Lower lobe of right lung (tissue), 2 donors: ENCODE results near the gene TBX3. TPM values are rescaled to one million over a fixed set of nuclear protein-coding genes. Genes with fewer than 3 reads are reported as not detected.

ENCODE experiments used
- ATAC-seq, 2 donors: fragments of 200-7000 bp; cut with Tn5 transposase; one replicate each; pipeline ENCODE4 v1.9.1; 2020 to 2022; ENCODE audit warnings: mild to moderate bottlenecking in 2 of 2, moderate library complexity in 2 of 2
- DNase-seq: peaks from one replicate; pipeline ENCODE4 v3.0.0-alpha.2; 2020
- H3K27ac ChIP-seq: fragments of 200-600 bp; one replicate; pipeline ENCODE4 v1.8.0; 2022
- H3K27me3 ChIP-seq: fragments of 200-600 bp; one replicate; pipeline ENCODE4 v1.8.0; 2022; ENCODE audit warnings: low read depth
- H3K36me3 ChIP-seq: fragments of 200-600 bp; one replicate; pipeline ENCODE4 v1.8.0; 2022; ENCODE audit warnings: mild to moderate bottlenecking
- H3K4me1 ChIP-seq: fragments of 200-600 bp; one replicate; pipeline ENCODE4 v1.8.0; 2022
- H3K4me3 ChIP-seq: fragments of 200-600 bp; one replicate; pipeline ENCODE4 v1.8.0; 2022; ENCODE audit warnings: mild to moderate bottlenecking
- H3K9me3 ChIP-seq: fragments of 200-600 bp; one replicate; pipeline ENCODE4 v1.8.0; 2022
- intact Hi-C: fragments of 100-400 bp; cut with DNase I; formaldehyde crosslinking; loops from one replicate; pipeline ENCODE4 v1.11.0; 2022
- total RNA-seq: library from RNA; stranded (reverse); fragmentation: NEBNext Ultra II Directional; extraction: Animal tissue kit (Norgen Biotek cat#: 25700); gene quantifications from one replicate; pipeline ENCODE4 v1.2.1, GENCODE V29; 2021
- TF ChIP-seq, protein P1 (sequence below): fragments of 200-600 bp; IDR thresholded peaks from one replicate; pipeline ENCODE4 v1.8.0; 2022; ENCODE audit warnings: antibody characterized with exemption, mild to moderate bottlenecking
- donor health status: DM: no; HTN: yes; CAD: no; lungs with severe emphysema.

The TBX3 gene
- total RNA-seq, 1 donor from 2014 or later: 50.9 TPM

DNA sequence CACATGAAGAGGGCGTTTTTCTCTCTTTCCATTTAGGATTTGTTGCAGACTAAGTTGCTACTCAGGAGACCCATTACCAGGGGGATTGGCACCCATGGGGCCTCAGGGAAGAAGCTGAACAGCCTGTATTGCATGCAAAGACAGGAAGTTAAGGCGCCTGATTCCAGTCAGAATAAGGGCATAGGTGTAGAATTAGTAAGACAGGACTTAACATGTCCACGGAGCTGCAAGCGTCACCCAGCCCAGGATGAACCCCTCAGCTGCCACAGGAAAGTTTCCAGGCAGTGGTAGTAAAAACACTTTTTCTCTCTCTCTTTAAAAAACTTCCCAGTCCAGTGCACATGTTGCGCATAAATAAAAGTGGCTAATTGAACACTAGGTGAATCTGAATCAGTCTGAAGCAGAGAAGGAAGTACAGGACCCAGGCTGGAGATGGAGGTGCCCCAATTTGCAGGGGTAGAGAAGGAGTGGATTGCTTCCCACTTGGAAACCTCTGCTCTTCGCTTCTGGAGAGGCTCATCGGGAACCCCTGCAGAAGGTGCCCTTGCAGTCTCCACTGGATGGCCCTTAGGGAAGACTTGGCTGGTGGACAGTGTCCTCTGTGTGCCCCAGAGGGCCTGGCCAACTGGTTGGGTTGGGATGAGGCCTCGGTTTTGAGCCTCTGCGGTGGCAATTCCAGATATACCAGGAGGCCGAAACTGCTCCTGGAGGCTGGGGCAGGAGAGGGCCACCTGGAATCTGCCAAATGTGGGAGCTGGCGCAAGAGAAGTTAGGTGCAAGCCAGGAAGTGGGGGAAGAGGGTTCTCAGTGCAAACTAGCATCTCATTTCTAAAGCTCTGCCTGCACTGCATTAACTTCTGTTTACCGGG is 10.7 kb upstream of the TBX3 start:
- intact Hi-C loops: no loop called here
- no peaks in the 10 kb centered on the region for H3K4me1 ChIP-seq
- DNase-seq: no peak
- H3K9me3 ChIP-seq: no peaks in the 10 kb centered on the region
- no peak overlapping the region for H3K4me3 ChIP-seq
- no peaks in the 10 kb centered on the region for H3K36me3 ChIP-seq
- no peak overlapping the region for H3K27ac ChIP-seq
- TF ChIP-seq, protein P1, sequence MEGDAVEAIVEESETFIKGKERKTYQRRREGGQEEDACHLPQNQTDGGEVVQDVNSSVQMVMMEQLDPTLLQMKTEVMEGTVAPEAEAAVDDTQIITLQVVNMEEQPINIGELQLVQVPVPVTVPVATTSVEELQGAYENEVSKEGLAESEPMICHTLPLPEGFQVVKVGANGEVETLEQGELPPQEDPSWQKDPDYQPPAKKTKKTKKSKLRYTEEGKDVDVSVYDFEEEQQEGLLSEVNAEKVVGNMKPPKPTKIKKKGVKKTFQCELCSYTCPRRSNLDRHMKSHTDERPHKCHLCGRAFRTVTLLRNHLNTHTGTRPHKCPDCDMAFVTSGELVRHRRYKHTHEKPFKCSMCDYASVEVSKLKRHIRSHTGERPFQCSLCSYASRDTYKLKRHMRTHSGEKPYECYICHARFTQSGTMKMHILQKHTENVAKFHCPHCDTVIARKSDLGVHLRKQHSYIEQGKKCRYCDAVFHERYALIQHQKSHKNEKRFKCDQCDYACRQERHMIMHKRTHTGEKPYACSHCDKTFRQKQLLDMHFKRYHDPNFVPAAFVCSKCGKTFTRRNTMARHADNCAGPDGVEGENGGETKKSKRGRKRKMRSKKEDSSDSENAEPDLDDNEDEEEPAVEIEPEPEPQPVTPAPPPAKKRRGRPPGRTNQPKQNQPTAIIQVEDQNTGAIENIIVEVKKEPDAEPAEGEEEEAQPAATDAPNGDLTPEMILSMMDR: no peak
- peaks cover 75% of the 10 kb centered on the region for H3K27me3 ChIP-seq
- ATAC-seq: no peak

- Histone ChIP-seq H3K27ac (no peak overlapping the region), H3K27me3 (peaks cover 75% of the 10 kb centered on the region), H3K4me1 (no peaks in the 10 kb centered on the region), H3K4me3 (no peak overlapping the region), H3K36me3 (no peaks in the 10 kb centered on the region), H3K9me3 (no peaks in the 10 kb centered on the region)
- intact Hi-C loops: no loop called here
- TF ChIP-seq, protein P1: no peak
- DNase-seq (no peak), ATAC-seq (no peak)
Observed at GRCh38 chr12:114693532-114693931, 9.6 kb upstream of the TBX3 start.

- no peak for ATAC-seq
- intact Hi-C loops: no loop called here
- peaks cover 75% of the 10 kb centered on the region for H3K27me3 ChIP-seq
- no peaks in the 10 kb centered on the region for H3K36me3 ChIP-seq
- DNase-seq: no peak
- H3K4me1 ChIP-seq: no peaks in the 10 kb centered on the region
- TF ChIP-seq, protein P1: no peak
- H3K4me3 ChIP-seq: peak overlapping the region; percentile 52
- no peaks in the 10 kb centered on the region for H3K9me3 ChIP-seq
- H3K27ac ChIP-seq: peak overlapping the region; percentile 70
Observed at GRCh38 chr12:114693059-114693531, 9.1 kb upstream of the TBX3 start.

- TF ChIP-seq, protein P1: no peak
- no peaks in the 10 kb centered on the region for H3K36me3 ChIP-seq
- H3K4me3 ChIP-seq: peak overlapping the region; percentile 52
- no peaks in the 10 kb centered on the region for H3K4me1 ChIP-seq
- intact Hi-C loops: no loop called here
- H3K27ac ChIP-seq: peak overlapping the region; percentile 70
- no peak for DNase-seq
- no peaks in the 10 kb centered on the region for H3K9me3 ChIP-seq
- H3K27me3 ChIP-seq: peaks cover 75% of the 10 kb centered on the region
- ATAC-seq: peak; percentile 28 to 29
Observed at GRCh38 chr12:114692186-114693058, 8.4 kb upstream of the TBX3 start.

- H3K36me3 ChIP-seq: no peaks in the 10 kb centered on the region
- H3K9me3 ChIP-seq: no peaks in the 10 kb centered on the region
- peak overlapping the region; percentile 70 for H3K27ac ChIP-seq
- ATAC-seq (no peak), DNase-seq (no peak)
- intact Hi-C loops: no loop called here
- TF ChIP-seq, protein P1: no peak
- no peaks in the 10 kb centered on the region for H3K4me1 ChIP-seq
- H3K4me3 ChIP-seq: peak overlapping the region; percentile 52
- peaks cover 75% of the 10 kb centered on the region for H3K27me3 ChIP-seq
Observed at GRCh38 chr12:114691763-114692185, 7.8 kb upstream of the TBX3 start.
